ENCODE results near the gene NKTR. TPM values are rescaled to one million over a fixed set of nuclear protein-coding genes. Genes with fewer than 3 reads are reported as not detected.
A peak's percentile ranks its signal among the peaks of the same experiment; 100 is the strongest.

NKTR gene
- total RNA-seq, 1 experiment from 2014 or later = 26.9 TPM

GRCh38 chr3:42647821-42648459 is 47.5 kb downstream of the NKTR start:
- no peak for DNase-seq (ENCODE audit: extremely low read depth, low read depth)

- DNase-seq (ENCODE audit: extremely low read depth, low read depth) = no peak
These were observed 48.5 kb downstream of the NKTR start for GRCh38 chr3:42649006-42649405.

- no peak for DNase-seq (ENCODE audit: extremely low read depth, low read depth)
These were observed 49.3 kb downstream of the NKTR start for GRCh38 chr3:42649783-42650182.

- DNase-seq (ENCODE audit: extremely low read depth, low read depth) = no peak
These were observed 51.0 kb downstream of the NKTR start for GRCh38 chr3:42651248-42652091.

GRCh38 chr3:42652251-42652610 is 51.7 kb downstream of the NKTR start:
- DNase-seq (ENCODE audit: extremely low read depth, low read depth) = no peak

GRCh38 chr3:42652611-42653302 is 52.3 kb downstream of the NKTR start:
- peak; percentile 7 for DNase-seq (ENCODE audit: extremely low read depth, low read depth)

GRCh38 chr3:42653303-42653559 is 52.7 kb downstream of the NKTR start:
- no peak for DNase-seq (ENCODE audit: extremely low read depth, low read depth)

- DNase-seq (ENCODE audit: extremely low read depth, low read depth) = no peak
These were observed 53.3 kb downstream of the NKTR start, which contains the start of gene ZBTB47 for GRCh38 chr3:42653560-42654330. Gene ZBTB47 (plus strand): TSS chr3:42653697. CDS start chr3:42658356, 4,659 bp downstream.

GRCh38 chr3:42654331-42655201 is 54.1 kb downstream of the NKTR start:
- peak; percentile 5 for DNase-seq (ENCODE audit: extremely low read depth, low read depth)

- DNase-seq (ENCODE audit: extremely low read depth, low read depth) = no peak
These were observed 54.9 kb downstream of the NKTR start for GRCh38 chr3:42655331-42655888.

- DNase-seq (ENCODE audit: extremely low read depth, low read depth) = no peak
These were observed 55.6 kb downstream of the NKTR start for GRCh38 chr3:42655980-42656679.

- DNase-seq (ENCODE audit: extremely low read depth, low read depth) = no peak
These were observed 56.5 kb downstream of the NKTR start for GRCh38 chr3:42656680-42657610.

- no peak for DNase-seq (ENCODE audit: extremely low read depth, low read depth)
These were observed 57.2 kb downstream of the NKTR start for GRCh38 chr3:42657675-42658074.

- DNase-seq (ENCODE audit: extremely low read depth, low read depth) = no peak
These were observed 57.7 kb downstream of the NKTR start for GRCh38 chr3:42658091-42658770.

GRCh38 chr3:42658771-42659390 is 58.4 kb downstream of the NKTR start:
- DNase-seq (ENCODE audit: extremely low read depth, low read depth) = no peak

GRCh38 chr3:42659451-42660130 is 59.1 kb downstream of the NKTR start:
- DNase-seq (ENCODE audit: extremely low read depth, low read depth) = no peak
